ENCODE results near the gene FKRP. TPM values are rescaled to one million over a fixed set of nuclear protein-coding genes. Genes with fewer than 3 reads are reported as not detected.

FKRP gene
- total and polyA plus RNA-seq, 2 of the 13 experiments (the other 11 are each of a cell fraction or from before 2014, with no cell fraction given) = 7.3 to 9.8 TPM

- Histone ChIP-seq H3K4me3 (replicated peaks in 1 of 3; ENCODE audit: insufficient read depth in 1 of 3, low read depth in 2 of 3, low read length in 3 of 3) (no peak overlapping the region), H3K79me2 (ENCODE audit: insufficient read depth, low read length) (no peaks in the 10 kb centered on the region), H3K4me2 (ENCODE audit: low read depth, low read length) (no peak overlapping the region), H3K36me3 (replicated peaks in 1 of 2; ENCODE audit: control insufficient read depth in 1 of 2, insufficient read depth in 2 of 2, low read length in 2 of 2) (peaks cover 62 to 97% of the 10 kb centered on the region in 2 experiments), H3K9me3 (ENCODE audit: low read length) (no peaks in the 10 kb centered on the region), H4K20me1 (ENCODE audit: insufficient read depth, low read length) (peaks cover 13% of the 10 kb centered on the region; the same call in 1 of the 2 replicates), H3K4me1 (ENCODE audit: insufficient read depth, low read length) (no peaks in the 10 kb centered on the region), H3K9ac (ENCODE audit: insufficient read depth, low read depth, low read length) (no peak overlapping the region), H3K27me3 (ENCODE audit: control insufficient read depth in 1 of 2, insufficient read depth in 2 of 2, low read length in 2 of 2) (no peaks in the 10 kb centered on the region), H3K27ac (ENCODE audit: extremely low read length, insufficient read depth, low read length) (no peak overlapping the region), H2AFZ (ENCODE audit: low read length) (no peak overlapping the region)
- intact Hi-C loops (cut with micrococcal nuclease; ENCODE audit: unreplicated experiment) (no loop called here), in situ Hi-C loops (cut with HindIII; ENCODE audit: extremely low pct_ligation_motif_present, low pct_unique_long_range_greater_than_20kb) (no loop called here)
- DNase-seq (ENCODE audit: low spot score) (no peak), ATAC-seq (no peak), FAIRE-seq (no peak)
- no TSS peak for BruUV-seq (replicated peaks)
- WGBS (ENCODE audit: low lambda C conversion rate) = 100% methylated on average over 5 of the region's 7 CpGs
- ChIA-PET POLR2A (no interaction called here), CTCF (ENCODE audit: low intra/inter-chr PET ratio, low total read pairs) (interaction anchor here (2.8 kb wide), 1 partner anchor 25 kb away, joined by 22 read pairs; no protein-coding TSS in a partner anchor)
- TF ChIP-seq NFIB (CRISPR knock-in tag; IDR thresholded peaks at IDR 0.05; ENCODE audit: borderline replicate concordance) = no peak
- no peak for TF ChIP-seq TFAP4 (IDR thresholded peaks at IDR 0.05; ENCODE audit: borderline replicate concordance, low read depth)
- no peak for TF ChIP-seq SNAPC4 (CRISPR knock-in tag; IDR thresholded peaks at IDR 0.05)
- no peak for TF ChIP-seq HHEX (CRISPR knock-in tag; IDR thresholded peaks at IDR 0.05)
- no peak for TF ChIP-seq ZNF646 (CRISPR knock-in tag; IDR thresholded peaks at IDR 0.05)
- TF ChIP-seq NFYC (CRISPR knock-in tag; IDR thresholded peaks at IDR 0.05) = no peak
- no peak for TF ChIP-seq BORCS8-MEF2B (CRISPR knock-in tag; IDR thresholded peaks at IDR 0.05)
- TF ChIP-seq ZC3H13 (CRISPR knock-in tag; IDR thresholded peaks at IDR 0.05) = no peak
Observed at GRCh38 chr19:46729696-46730095, 16.2 kb upstream of the FKRP start.
